Adrenal gland (tissue), 12 donors: Measurements from ENCODE around the gene ABCA13. TPM values are rescaled to one million over a fixed set of nuclear protein-coding genes. Genes with fewer than 3 reads are reported as not detected.

ENCODE experiments used
- DNase-seq, 7 donors: peaks; one replicate each; pipeline ENCODE4 v3.0.0-alpha.2; 2019 to 2020
- H3K27ac ChIP-seq, 5 donors: fragments of 200-600 bp; sonication (generic) in 4 of 5; 1 replicate in 3 of 5; 2 replicates in 2 of 5; pipeline versions ENCODE4 v1.5.1 to v1.8.0; 2016 to 2020; ENCODE audit warnings: mild to moderate bottlenecking in 1 of 5
- H3K27me3 ChIP-seq: fragments of 200-600 bp; 2 replicates; pipeline ENCODE4 v1.8.0; 2021
- H3K36me3 ChIP-seq, 2 donors: fragments of 200-600 bp; replicated peaks in 1 of 2; 1 replicate in 1 of 2; 2 replicates in 1 of 2; pipeline versions ENCODE4 v1.5.1 to v1.8.0; 2018 to 2022
- H3K4me1 ChIP-seq, 2 donors: fragments of 200-600 bp; replicated peaks in 1 of 2; 1 replicate in 1 of 2; 2 replicates in 1 of 2; pipeline versions ENCODE4 v1.5.1 to v1.8.0; 2018 to 2021
- H3K4me3 ChIP-seq, 4 donors: fragments of 200-600 bp; sonication (generic) in 3 of 4; one replicate each; pipeline ENCODE4 v1.5.1; 2016 to 2018
- H3K9me3 ChIP-seq, 3 donors: fragments of 200-600 bp; sonication (generic) in 1 of 3; replicated peaks in 1 of 3; 1 replicate in 2 of 3; 2 replicates in 1 of 3; pipeline versions ENCODE4 v1.5.1 to v1.8.0; 2016 to 2021
- POLR2A ChIP-seq, 2 donors: fragments of 450-650 bp; IDR thresholded peaks; one replicate each; pipeline ENCODE4 v1.6.1; 2017; ENCODE audit warnings: antibody characterized with exemption in 2 of 2, mild to moderate bottlenecking in 2 of 2, moderate library complexity in 1 of 2
- WGBS, 4 donors: extraction: QIAGEN DNeasy Blood & Tissue Kit in 2 of 4; methylation state at CpG; one replicate each; pipeline versions ENCODE4 v1.1.5 to v1.1.7; 2013 to 2017; 5-methylcytosine and 5-hydroxymethylcytosine counted together
- intact Hi-C, 2 donors: fragments of 100-400 bp; cut with DNase I; formaldehyde crosslinking; loops; one replicate each; pipeline versions ENCODE4 v1.14.1 to v1.15.0; 2022 to 2023
- polyA plus RNA-seq, 3 donors: library from polyadenylated mRNA; stranded (reverse); fragments of 200-250 nt in 2 of 3; fragments of 350-450 nt in 1 of 3; fragmentation: Illumina TruSeq in 1 of 3; extraction: RNeasy Lipid Tissue Mini Kit (QIAGEN cat#74804) in 1 of 3; gene quantifications; one replicate each; pipeline ENCODE4 v1.2.3, GENCODE V29; 2013 to 2014
- total RNA-seq, 9 donors: library from RNA; depleted of rRNA in 4 of 9; stranded (reverse); fragments of >200 nt in 4 of 9; fragments of 120-200 nt in 1 of 9; fragmentation: NEBNext Ultra II Directional in 1 of 9; extraction: Animal tissue kit (Norgen Biotek cat#: 25700) in 1 of 9; gene quantifications; one replicate each; pipeline versions ENCODE4 v1.1.0 to v1.2.4, GENCODE V29; 2013 to 2023
- TF ChIP-seq, protein P1 (sequence below), 6 experiments: fragments of 450-650 bp in 4 of 6; fragments of 200-600 bp in 2 of 6; sonication (generic) in 1 of 6; IDR thresholded peaks; 1 replicate in 5 of 6; 2 replicates in 1 of 6; pipeline versions ENCODE4 v1.5.1 to v1.8.0; 2016 to 2021; ENCODE audit warnings: antibody characterized with exemption in 6 of 6, mild to moderate bottlenecking in 2 of 6, moderate library complexity in 1 of 6
- donor health status: healthy with polysubstance abuse.
- donor health status: Bipolar disorder and iron deficiency.
- donor health status: DM: yes; HTN: yes; CAD: no.
- donor health status: DM: no; HTN: no; CAD: no.
- donor health status: DM: no; HTN: no; CAD: no.
- donor health status: DM: yes; HTN: yes; CAD: no.

Gene ABCA13
- total and polyA plus RNA-seq, 12 donors: 0.03 to 0.94 (median 0.09) TPM; not detected in 4

DNA sequence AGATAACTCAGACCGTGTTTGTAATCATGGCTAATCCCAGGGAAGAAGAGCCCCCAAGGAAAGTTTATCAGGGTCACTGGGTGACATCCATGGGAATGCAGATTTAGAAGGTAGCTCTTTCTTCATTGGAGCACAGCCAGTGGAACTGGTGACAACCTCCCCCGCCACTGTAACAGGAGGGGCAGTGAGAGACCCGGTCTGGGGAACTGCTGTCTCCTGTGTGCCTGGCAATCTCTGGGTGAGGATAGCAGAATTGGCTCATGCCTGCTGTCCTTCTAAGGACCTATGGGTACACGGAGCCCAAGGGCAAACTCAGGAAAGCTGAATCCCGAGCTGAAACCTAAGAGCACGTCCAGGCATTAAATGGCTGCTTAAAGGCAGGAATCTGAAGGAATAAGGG, 341.6 kb downstream of the ABCA13 start:
- TF ChIP-seq, protein P1, sequence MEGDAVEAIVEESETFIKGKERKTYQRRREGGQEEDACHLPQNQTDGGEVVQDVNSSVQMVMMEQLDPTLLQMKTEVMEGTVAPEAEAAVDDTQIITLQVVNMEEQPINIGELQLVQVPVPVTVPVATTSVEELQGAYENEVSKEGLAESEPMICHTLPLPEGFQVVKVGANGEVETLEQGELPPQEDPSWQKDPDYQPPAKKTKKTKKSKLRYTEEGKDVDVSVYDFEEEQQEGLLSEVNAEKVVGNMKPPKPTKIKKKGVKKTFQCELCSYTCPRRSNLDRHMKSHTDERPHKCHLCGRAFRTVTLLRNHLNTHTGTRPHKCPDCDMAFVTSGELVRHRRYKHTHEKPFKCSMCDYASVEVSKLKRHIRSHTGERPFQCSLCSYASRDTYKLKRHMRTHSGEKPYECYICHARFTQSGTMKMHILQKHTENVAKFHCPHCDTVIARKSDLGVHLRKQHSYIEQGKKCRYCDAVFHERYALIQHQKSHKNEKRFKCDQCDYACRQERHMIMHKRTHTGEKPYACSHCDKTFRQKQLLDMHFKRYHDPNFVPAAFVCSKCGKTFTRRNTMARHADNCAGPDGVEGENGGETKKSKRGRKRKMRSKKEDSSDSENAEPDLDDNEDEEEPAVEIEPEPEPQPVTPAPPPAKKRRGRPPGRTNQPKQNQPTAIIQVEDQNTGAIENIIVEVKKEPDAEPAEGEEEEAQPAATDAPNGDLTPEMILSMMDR (IDR thresholded peaks at IDR 0.05): no peak
- no peak for TF ChIP-seq POLR2A (IDR thresholded peaks at IDR 0.05)
- Histone ChIP-seq H3K27me3 (peaks cover 3% of the 10 kb centered on the region), H3K27ac (no peak overlapping the region), H3K9me3 (no peaks in the 10 kb centered on the region), H3K4me3 (no peak overlapping the region), H3K4me1 (no peaks in the 10 kb centered on the region), H3K36me3 (no peaks in the 10 kb centered on the region)
- intact Hi-C loops: no loop called here
- 40 to 68% (median 58%) methylated on average over 6 of the region's 6 CpGs for WGBS, 4 donors
- no peak for DNase-seq

DNA sequence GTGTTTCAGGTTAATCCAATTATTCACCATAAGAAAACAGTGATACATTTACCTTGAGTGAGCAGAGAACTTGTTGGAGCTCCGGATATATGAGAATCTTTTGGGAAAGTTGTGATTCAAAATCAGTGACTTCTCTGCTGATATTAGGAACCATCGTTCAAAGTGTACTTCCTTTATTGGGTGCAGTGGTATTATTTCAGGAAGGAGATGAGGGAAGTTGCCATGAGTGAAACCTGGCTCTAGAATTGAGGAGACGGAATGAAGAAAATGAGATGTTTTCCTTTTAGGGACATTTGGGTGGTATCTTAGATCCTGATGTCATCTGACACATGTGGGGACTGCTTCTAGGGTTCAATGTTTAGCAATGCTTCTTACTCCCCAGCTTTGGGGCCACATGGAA, 343.9 kb downstream of the ABCA13 start:
- Histone ChIP-seq H3K4me1 (no peaks in the 10 kb centered on the region), H3K4me3 (no peak overlapping the region), H3K36me3 (no peaks in the 10 kb centered on the region), H3K9me3 (no peaks in the 10 kb centered on the region), H3K27ac (no peak overlapping the region), H3K27me3 (peaks cover 3% of the 10 kb centered on the region)
- DNase-seq: no peak
- no peak for TF ChIP-seq POLR2A (IDR thresholded peaks at IDR 0.05)
- TF ChIP-seq, protein P1 (IDR thresholded peaks at IDR 0.05): no peak
- WGBS, 4 donors: 64 to 72% (median 69%) methylated on average over 3 of the region's 3 CpGs
- intact Hi-C loops: no loop called here

DNA sequence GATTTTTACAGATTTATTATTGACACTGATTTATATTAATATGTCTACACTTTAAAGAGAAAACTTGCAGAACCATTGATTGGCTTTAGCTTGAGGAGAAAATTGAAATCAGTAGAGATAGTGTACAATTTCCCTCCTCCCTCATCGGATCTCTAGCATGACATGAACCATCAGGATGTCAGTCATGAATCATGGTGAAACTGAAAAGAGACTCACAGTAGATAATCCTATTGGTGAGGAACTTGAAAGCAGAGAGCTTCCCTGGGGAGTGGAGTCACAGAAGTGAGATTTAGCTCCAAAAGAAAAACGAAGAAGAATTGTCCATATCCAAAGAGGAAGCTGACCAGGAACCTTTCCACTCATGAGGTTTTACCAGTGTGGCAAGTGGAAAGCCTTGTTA, 346.8 kb downstream of the ABCA13 start:
- H3K27ac ChIP-seq: no peak overlapping the region
- TF ChIP-seq, protein P1 (IDR thresholded peaks at IDR 0.05): no peak
- intact Hi-C loops: no loop called here
- no peaks in the 10 kb centered on the region for H3K4me1 ChIP-seq
- no peak overlapping the region for H3K4me3 ChIP-seq
- no peaks in the 10 kb centered on the region for H3K36me3 ChIP-seq
- DNase-seq: no peak
- H3K27me3 ChIP-seq: peaks cover 3% of the 10 kb centered on the region
- H3K9me3 ChIP-seq: no peaks in the 10 kb centered on the region
- 42 to 54% (median 49%) methylated on average over 2 of the region's 2 CpGs for WGBS, 4 donors

DNA sequence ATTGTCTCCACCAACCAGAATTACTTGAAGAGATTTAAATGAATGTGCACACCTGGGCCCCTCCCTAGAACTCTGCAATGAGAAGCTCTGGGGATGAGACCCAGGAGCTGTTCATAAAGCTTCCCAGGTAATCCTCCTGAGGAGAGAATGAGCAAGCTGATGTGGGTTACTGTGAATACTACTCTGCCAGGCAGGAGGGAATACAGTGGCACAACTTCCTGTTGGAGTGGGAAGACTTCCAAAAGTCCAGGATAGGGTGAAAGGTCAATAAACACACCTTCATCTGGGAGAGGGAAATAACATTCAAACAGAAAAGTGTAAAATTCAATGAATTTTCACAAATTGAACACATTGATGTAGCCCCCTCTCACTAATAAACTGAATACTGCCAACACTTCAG, 351.4 kb downstream of the ABCA13 start:
- intact Hi-C loops: no loop called here
- Histone ChIP-seq H3K36me3 (no peaks in the 10 kb centered on the region), H3K4me1 (no peaks in the 10 kb centered on the region), H3K9me3 (no peaks in the 10 kb centered on the region), H3K27ac (no peak overlapping the region), H3K27me3 (no peaks in the 10 kb centered on the region), H3K4me3 (no peak overlapping the region)
- TF ChIP-seq, protein P1 (IDR thresholded peaks at IDR 0.05): no peak
- TF ChIP-seq POLR2A (IDR thresholded peaks at IDR 0.05): no peak
- DNase-seq: no peak
